ENCODE data around the gene NEO1.

The NEO1 gene

DNA sequence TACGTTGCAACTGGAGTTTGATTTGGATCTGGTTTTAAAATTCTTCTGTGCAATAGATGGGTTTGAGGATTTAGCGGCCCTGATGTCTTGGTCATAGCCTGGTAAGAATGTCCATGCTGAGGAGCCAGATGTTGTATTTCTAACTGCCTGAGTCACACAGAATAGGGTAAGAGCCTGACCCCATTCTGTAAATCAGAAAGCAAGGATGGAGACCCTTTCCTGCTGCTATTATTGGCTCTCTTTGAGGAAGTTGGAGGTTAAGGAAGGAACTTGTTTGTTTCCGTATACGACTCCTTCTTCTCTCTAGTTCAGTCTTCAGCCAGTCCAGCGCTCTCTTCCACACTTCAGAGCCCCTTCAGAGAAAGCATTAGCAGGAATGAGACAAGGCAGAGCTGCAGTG lies 251.4 kb downstream of the NEO1 start:
- no peak for DNase-seq (ENCODE audit: low read depth, low spot score)

GRCh38 chr15:73305331-73306211 lies 253.3 kb downstream of the NEO1 start:
- no peak for DNase-seq (ENCODE audit: low read depth, low spot score)

DNA sequence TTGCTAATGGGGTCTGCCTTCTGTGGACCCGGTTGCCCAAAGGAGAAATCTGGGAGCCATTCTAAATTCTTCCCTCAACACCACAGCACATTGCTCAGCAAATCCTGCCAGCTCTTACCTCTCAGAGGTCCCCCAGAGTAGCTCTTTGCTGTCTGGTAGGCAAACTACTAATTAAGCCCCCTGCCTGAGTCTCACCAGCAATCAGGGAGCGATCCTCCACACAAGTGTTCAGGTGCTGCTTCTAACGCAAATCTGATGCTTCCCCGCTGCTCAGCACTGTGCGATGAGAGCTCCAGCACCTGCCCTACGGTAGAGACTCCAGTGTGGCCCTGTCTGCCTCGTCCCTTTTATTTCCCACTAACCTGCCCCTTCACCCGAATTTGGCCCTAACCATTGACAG lies 256.0 kb downstream of the NEO1 start:
- no peak for DNase-seq (ENCODE audit: low read depth, low spot score)

DNA sequence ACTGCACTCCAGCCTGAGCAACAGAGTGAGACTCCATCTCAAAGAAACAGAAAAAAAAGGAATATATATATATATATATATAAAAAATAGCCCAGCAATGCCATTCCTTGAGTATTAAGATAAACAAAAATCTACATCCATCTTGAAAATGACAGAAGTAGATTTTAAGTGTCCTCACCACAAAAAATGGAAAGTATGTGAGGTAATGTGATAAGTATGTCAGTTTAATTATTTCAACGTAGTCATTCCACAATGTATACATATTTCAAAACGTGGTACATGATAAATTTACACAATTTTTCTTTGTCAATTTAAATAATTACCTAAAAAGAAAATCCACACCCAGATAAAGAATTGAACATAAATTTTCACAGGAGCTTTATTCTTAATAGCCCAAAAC lies 261.6 kb downstream of the NEO1 start:
- DNase-seq (ENCODE audit: low read depth, low spot score), result no peak

DNA sequence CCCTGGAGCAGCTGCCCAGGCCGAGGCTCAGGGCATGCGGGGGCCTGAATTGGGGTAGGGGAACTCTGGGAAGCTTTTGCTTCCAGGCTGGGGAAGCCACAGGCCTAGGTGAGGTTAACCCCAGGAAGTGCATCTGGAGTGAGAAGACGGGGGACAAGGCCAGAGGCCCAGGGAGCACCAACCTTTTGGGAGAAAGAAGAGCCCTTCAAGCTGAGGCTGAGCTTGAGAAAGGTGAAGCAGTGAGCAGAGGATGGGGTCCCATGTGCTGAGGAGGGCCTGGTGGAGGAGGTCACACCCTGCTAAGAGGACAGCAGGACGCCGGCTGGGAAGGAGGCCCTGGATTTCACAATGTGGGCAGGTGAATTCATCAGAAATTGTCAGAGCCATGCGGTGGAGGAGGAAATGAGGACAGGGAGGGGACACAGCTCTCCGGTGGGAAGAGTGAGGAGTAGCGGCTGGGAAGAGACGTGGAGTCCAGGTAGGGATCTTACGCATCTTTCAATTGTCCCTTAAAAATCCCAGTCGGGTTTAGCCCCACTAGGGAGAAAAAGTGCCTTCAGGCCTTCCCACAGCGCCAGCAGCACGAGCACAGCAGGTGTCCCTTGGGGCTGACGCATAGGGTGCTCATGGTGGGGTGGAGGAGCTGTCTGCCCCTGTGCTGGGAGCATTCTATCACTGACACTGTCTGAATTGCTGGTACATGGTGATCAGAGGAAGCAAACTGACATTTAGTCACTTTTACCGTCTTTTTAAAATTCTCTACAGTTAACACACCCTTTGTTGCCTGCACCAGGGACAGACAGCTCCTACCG lies 265.6 kb downstream of the NEO1 start:
- DNase-seq (ENCODE audit: low read depth, low spot score), result no peak

GRCh38 chr15:73318463-73319351 lies 266.4 kb downstream of the NEO1 start:
- DNase-seq (ENCODE audit: low read depth, low spot score), result no peak

- no peak for DNase-seq (ENCODE audit: low read depth, low spot score)
Measured at GRCh38 chr15:73319460-73320245, 267.4 kb downstream of the NEO1 start.

DNA sequence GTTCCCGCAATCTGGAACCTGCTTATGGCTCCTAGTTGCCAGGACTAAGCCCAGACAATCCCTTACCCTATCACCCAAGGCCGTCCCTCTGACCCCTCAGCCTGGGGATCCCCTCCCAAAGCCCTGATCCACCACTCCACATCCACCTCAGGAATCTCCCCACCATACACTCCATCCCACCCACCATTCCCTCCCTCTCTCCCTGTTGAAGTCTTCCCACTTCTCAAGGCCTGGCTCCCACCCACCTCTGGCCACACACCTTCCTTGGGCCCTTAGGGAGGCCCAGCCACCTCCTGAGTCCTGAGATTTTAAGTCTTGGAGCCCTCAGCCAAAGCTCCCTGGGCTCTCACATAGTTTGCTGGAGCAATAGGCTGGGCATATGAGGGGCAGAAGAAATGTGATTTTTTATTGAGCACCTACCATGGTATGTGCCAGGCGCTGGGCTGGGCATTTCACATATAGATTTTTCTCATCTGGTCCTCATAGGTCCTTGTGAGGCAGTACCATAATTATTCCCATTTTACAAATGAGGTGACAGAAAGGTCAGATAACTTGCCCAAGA lies 268.4 kb downstream of the NEO1 start:
- no peak for DNase-seq (ENCODE audit: low read depth, low spot score)

- no peak for DNase-seq (ENCODE audit: low read depth, low spot score)
Measured at GRCh38 chr15:73321496-73322450, 269.5 kb downstream of the NEO1 start.

GRCh38 chr15:73322665-73323373 lies 270.6 kb downstream of the NEO1 start:
- no peak for DNase-seq (ENCODE audit: low read depth, low spot score)

GRCh38 chr15:73323374-73323955 lies 271.2 kb downstream of the NEO1 start:
- DNase-seq (ENCODE audit: low read depth, low spot score), result no peak

GRCh38 chr15:73323956-73324355 lies 271.7 kb downstream of the NEO1 start:
- no peak for DNase-seq (ENCODE audit: low read depth, low spot score)

DNA sequence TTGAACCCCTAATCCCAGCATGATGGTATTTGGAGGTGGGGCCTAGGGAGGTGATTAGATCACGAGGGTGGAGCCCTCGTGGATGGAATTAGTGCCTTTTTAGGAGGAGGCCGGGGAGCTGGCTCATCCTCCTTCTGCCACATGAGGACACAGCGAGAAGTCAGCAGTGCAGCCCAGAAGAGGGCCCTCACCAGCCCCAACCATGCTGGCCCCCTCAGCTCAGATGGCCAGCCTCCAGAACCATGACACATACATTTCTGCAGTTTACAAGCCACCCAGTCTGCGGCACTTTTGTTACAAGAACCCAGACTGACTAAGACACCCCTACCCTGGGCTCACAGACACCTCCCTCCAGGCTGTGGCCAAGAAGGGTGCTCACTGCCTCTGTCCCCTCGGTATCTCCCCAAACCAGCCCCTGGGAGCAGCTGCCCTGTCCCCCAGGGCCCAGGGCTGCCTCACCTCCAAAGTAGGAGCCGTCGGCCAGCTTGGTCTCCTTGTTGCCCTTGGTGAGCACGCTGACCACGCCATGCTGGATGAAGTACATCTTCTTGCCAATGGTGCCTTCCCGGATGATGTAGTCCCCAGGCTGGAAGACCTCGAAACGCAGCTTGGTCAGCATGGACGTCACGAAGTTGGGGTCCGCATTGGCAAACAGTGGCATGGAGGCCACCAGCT lies 272.4 kb downstream of the NEO1 start:
- no peak for DNase-seq (ENCODE audit: low read depth, low spot score)

- DNase-seq (ENCODE audit: low read depth, low spot score), result no peak
Measured at GRCh38 chr15:73325191-73325861, 273.1 kb downstream of the NEO1 start.

GRCh38 chr15:73326157-73326556 lies 273.9 kb downstream of the NEO1 start:
- DNase-seq (ENCODE audit: low read depth, low spot score), result no peak

GRCh38 chr15:73328149-73328820 lies 276.0 kb downstream of the NEO1 start:
- DNase-seq (ENCODE audit: low read depth, low spot score), result no peak

- no peak for DNase-seq (ENCODE audit: low read depth, low spot score)
Measured at GRCh38 chr15:73328981-73329380, 276.7 kb downstream of the NEO1 start.

Data from activated CD4-positive, CD25-positive, alpha-beta regulatory T cell treated with anti-CD3 and anti-CD28 coated beads, Interleukin-2, amount 50 U/mL, for 16 hours (primary cell).